ENCODE data around the gene LRRIQ4.
A peak's percentile ranks its signal among the peaks of the same experiment; 100 is the strongest.

The LRRIQ4 gene

GRCh38 chr3:169812332-169813235 is at the start of gene LRRIQ4, which contains the start of gene LRRC34:
TSS of gene LRRIQ4 (plus strand) at chr3:169812870. CDS start at chr3:169821922, 9,052 bp downstream.
TSS of gene LRRC34 (minus strand) at chr3:169812904. CDS start at chr3:169812548, 356 bp downstream.
- DNase-seq: peak; percentile 92

- peak; percentile 81 for DNase-seq
These were observed 48.3 kb upstream of the LRRIQ4 start for GRCh38 chr3:169764312-169764881.

GRCh38 chr3:169764882-169765612 is 47.6 kb upstream of the LRRIQ4 start, which contains the start of gene TERC:
TSS of gene TERC (minus strand) at chr3:169765060.
- DNase-seq: peak; percentile 96

GRCh38 chr3:169769287-169770181 is 43.1 kb upstream of the LRRIQ4 start, which contains the start of gene ACTRT3:
TSS of gene ACTRT3 (minus strand) at chr3:169769561. CDS start at chr3:169769520, 41 bp downstream.
- DNase-seq: peak; percentile 89

- peak; percentile 98 for DNase-seq
These were observed 41.0 kb upstream of the LRRIQ4 start for GRCh38 chr3:169771497-169772304.

GRCh38 chr3:169772305-169772896 is 40.3 kb upstream of the LRRIQ4 start:
- DNase-seq: peak; percentile 94

GRCh38 chr3:169772897-169773816 is 39.5 kb upstream of the LRRIQ4 start, which contains the start of gene MYNN:
TSS of gene MYNN (plus strand) at chr3:169773396. CDS start at chr3:169774296, 900 bp downstream.
- DNase-seq: peak; percentile 97

GRCh38 chr3:169774186-169774585 is 38.5 kb upstream of the LRRIQ4 start:
- DNase-seq: no peak

GRCh38 chr3:169777822-169778221 is 34.8 kb upstream of the LRRIQ4 start:
- DNase-seq: no peak

- DNase-seq: no peak
These were observed 31.9 kb upstream of the LRRIQ4 start for GRCh38 chr3:169780742-169781141.

- no peak for DNase-seq
These were observed 31.3 kb upstream of the LRRIQ4 start for GRCh38 chr3:169781209-169781855.

GRCh38 chr3:169787120-169787519 is 25.6 kb upstream of the LRRIQ4 start:
- DNase-seq: no peak

GRCh38 chr3:169787791-169788190 is 24.9 kb upstream of the LRRIQ4 start:
- DNase-seq: no peak

GRCh38 chr3:169790219-169790618 is 22.5 kb upstream of the LRRIQ4 start:
- DNase-seq: no peak

- DNase-seq: no peak
These were observed 21.8 kb upstream of the LRRIQ4 start for GRCh38 chr3:169790687-169791429.

- DNase-seq: no peak
These were observed 20.3 kb upstream of the LRRIQ4 start for GRCh38 chr3:169792359-169792758.

GRCh38 chr3:169804681-169805080 is 8.0 kb upstream of the LRRIQ4 start:
- DNase-seq: no peak

GRCh38 chr3:169809230-169809795 is 3.4 kb upstream of the LRRIQ4 start:
- no peak for DNase-seq
